OCI-LY3 (cell line): ENCODE data around the gene PRPF31.

Experiments used
- H2AFZ ChIP-seq: fragments of 200-600, 300-600 bp; shearing (Covaris generic); 2 replicates; pipeline ENCODE4 v1.6.0; 2014; ENCODE audit warnings: antibody characterized with exemption, low read depth, low read length
- H3K27ac ChIP-seq: fragments of 200-600, 300-600 bp; sonication (generic); 2 replicates; pipeline ENCODE4 v1.5.1; 2014; ENCODE audit warnings: mild to moderate bottlenecking, low read length, moderate library complexity, mixed read lengths
- H3K27me3 ChIP-seq: fragments of 200-600, 300-600 bp; sonication (generic); 2 replicates; pipeline ENCODE4 v1.6.1; 2014; ENCODE audit warnings: low read depth, low read length, mixed read lengths
- H3K36me3 ChIP-seq: fragments of 200-600, 300-600 bp; sonication (generic); replicated peaks from 2 replicates; pipeline ENCODE3; 2014; ENCODE audit warnings: low read depth, low read length, mixed read lengths
- H3K4me1 ChIP-seq: fragments of 300-600, 200-600 bp; sonication (generic); 2 replicates; pipeline ENCODE4 v1.6.1; 2014; ENCODE audit warnings: low read length, mixed read lengths
- H3K4me2 ChIP-seq: fragments of 200-600, 300-600 bp; sonication (generic); 2 replicates; pipeline ENCODE4 v1.6.1; 2014; ENCODE audit warnings: low read length, mixed read lengths
- H3K4me3 ChIP-seq: fragments of 300-600, 200-600 bp; sonication (generic); 2 replicates; pipeline ENCODE4 v1.5.1; 2014; ENCODE audit warnings: antibody characterized with exemption, mild to moderate bottlenecking, low read length, moderate library complexity
- H3K79me2 ChIP-seq: fragments of 300-600, 200-600 bp; shearing (Covaris generic); 2 replicates; pipeline ENCODE4 v1.6.1; 2014; ENCODE audit warnings: mild to moderate bottlenecking, low read length, mixed read lengths
- H3K9ac ChIP-seq: fragments of 300-600, 200-600 bp; shearing (Covaris generic); 2 replicates; pipeline ENCODE4 v1.6.0; 2014; ENCODE audit warnings: mild to moderate bottlenecking, low read length, moderate library complexity
- H3K9me3 ChIP-seq: fragments of 200-600, 300-600 bp; shearing (Covaris generic); 2 replicates; pipeline ENCODE4 v1.6.1; 2014; ENCODE audit warnings: low read length, mixed read lengths; ENCODE audit not compliant: insufficient read depth
- H4K20me1 ChIP-seq: fragments of 200-600, 300-600 bp; sonication (generic); 2 replicates; pipeline ENCODE4 v1.6.1; 2016; ENCODE audit warnings: low read length, mixed read lengths; ENCODE audit not compliant: insufficient read depth
- EZH2phosphoT487 ChIP-seq: fragments of 200-600 bp; shearing (Covaris generic); IDR thresholded peaks from 2 replicates; pipeline ENCODE4 v1.6.1; 2018; ENCODE audit warnings: antibody characterized with exemption, mixed run types, low read depth
- TF ChIP-seq, protein P1 (sequence below): fragments of 200-600, 300-600 bp; sonication (generic); IDR thresholded peaks from 2 replicates; pipeline ENCODE4 v1.5.1; 2014; ENCODE audit warnings: antibody characterized with exemption, low read length, low read depth

Gene PRPF31

GRCh38 chr19:54141356-54141755 is 25.8 kb downstream of the PRPF31 start:
- Histone ChIP-seq H3K27me3 (no peaks in the 10 kb centered on the region), H3K79me2 (peaks cover 54% of the 10 kb centered on the region), H3K4me1 (peaks cover 15% of the 10 kb centered on the region), H3K9me3 (no peaks in the 10 kb centered on the region), H3K9ac (no peak overlapping the region), H3K4me2 (no peak overlapping the region), H4K20me1 (peaks cover 42% of the 10 kb centered on the region), H3K36me3 (peaks cover 61% of the 10 kb centered on the region), H2AFZ (no peak overlapping the region), H3K27ac (no peak overlapping the region), H3K4me3 (no peak overlapping the region)
- no peak for TF ChIP-seq EZH2phosphoT487
- TF ChIP-seq, protein P1, sequence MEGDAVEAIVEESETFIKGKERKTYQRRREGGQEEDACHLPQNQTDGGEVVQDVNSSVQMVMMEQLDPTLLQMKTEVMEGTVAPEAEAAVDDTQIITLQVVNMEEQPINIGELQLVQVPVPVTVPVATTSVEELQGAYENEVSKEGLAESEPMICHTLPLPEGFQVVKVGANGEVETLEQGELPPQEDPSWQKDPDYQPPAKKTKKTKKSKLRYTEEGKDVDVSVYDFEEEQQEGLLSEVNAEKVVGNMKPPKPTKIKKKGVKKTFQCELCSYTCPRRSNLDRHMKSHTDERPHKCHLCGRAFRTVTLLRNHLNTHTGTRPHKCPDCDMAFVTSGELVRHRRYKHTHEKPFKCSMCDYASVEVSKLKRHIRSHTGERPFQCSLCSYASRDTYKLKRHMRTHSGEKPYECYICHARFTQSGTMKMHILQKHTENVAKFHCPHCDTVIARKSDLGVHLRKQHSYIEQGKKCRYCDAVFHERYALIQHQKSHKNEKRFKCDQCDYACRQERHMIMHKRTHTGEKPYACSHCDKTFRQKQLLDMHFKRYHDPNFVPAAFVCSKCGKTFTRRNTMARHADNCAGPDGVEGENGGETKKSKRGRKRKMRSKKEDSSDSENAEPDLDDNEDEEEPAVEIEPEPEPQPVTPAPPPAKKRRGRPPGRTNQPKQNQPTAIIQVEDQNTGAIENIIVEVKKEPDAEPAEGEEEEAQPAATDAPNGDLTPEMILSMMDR = no peak

- Histone ChIP-seq H3K79me2 (peaks cover 54% of the 10 kb centered on the region), H4K20me1 (peaks cover 42% of the 10 kb centered on the region)
Observed at GRCh38 chr19:54142166-54142780, 26.7 kb downstream of the PRPF31 start.

GRCh38 chr19:54145541-54146158 is 30.1 kb downstream of the PRPF31 start:
- H3K27ac ChIP-seq = no peak overlapping the region
- H3K9ac ChIP-seq = no peak overlapping the region
- H3K79me2 ChIP-seq = peaks cover 24% of the 10 kb centered on the region
- TF ChIP-seq, protein P1 = no peak
- no peak for TF ChIP-seq EZH2phosphoT487
- peaks cover 24% of the 10 kb centered on the region for H4K20me1 ChIP-seq
- no peak overlapping the region for H3K4me2 ChIP-seq
- peaks cover 79% of the 10 kb centered on the region for H3K36me3 ChIP-seq
- H3K9me3 ChIP-seq = no peaks in the 10 kb centered on the region
- no peak overlapping the region for H3K4me3 ChIP-seq
- no peak overlapping the region for H2AFZ ChIP-seq
- H3K27me3 ChIP-seq = no peaks in the 10 kb centered on the region
- H3K4me1 ChIP-seq = no peaks in the 10 kb centered on the region

More at GRCh38 chr19:54142166-54142780, 26.7 kb downstream of the PRPF31 start:
- H3K36me3 ChIP-seq = peaks cover 70% of the 10 kb centered on the region
- no peak overlapping the region for H3K4me2 ChIP-seq
- no peaks in the 10 kb centered on the region for H3K9me3 ChIP-seq
- TF ChIP-seq, protein P1 = no peak
- no peak for TF ChIP-seq EZH2phosphoT487
- H3K4me3 ChIP-seq = no peak overlapping the region
- no peak overlapping the region for H2AFZ ChIP-seq
- H3K27me3 ChIP-seq = no peaks in the 10 kb centered on the region
- no peak overlapping the region for H3K27ac ChIP-seq
- peaks cover 14% of the 10 kb centered on the region for H3K4me1 ChIP-seq
- H3K9ac ChIP-seq = no peak overlapping the region

DNA sequence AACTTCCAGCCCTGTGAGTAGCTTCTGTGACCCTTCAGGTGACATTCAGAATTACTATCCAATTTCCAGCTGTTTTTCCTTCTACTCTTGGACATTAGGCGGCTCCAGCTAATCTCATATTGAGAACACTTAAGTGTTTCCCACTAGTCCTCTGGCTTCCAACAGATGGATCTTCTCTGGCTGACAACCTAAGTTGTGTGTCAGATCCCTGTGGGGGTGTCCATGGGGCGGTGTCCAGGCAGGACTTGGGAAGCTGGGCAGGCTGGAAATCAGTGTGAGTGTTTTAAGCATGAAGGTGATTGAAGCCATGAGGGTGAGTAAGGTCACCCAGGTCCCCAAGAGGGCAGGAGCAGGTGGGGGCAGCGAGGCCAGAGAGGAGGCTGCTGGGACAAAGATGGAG is 32.1 kb downstream of the PRPF31 start:
- H3K4me3 ChIP-seq = no peak overlapping the region
- TF ChIP-seq EZH2phosphoT487 = no peak
- TF ChIP-seq, protein P1 = no peak
- H3K27me3 ChIP-seq = no peaks in the 10 kb centered on the region
- H3K36me3 ChIP-seq = peaks cover 87% of the 10 kb centered on the region
- H3K4me1 ChIP-seq = no peaks in the 10 kb centered on the region
- no peak overlapping the region for H3K27ac ChIP-seq
- H3K9ac ChIP-seq = no peak overlapping the region
- no peak overlapping the region for H2AFZ ChIP-seq
- H3K4me2 ChIP-seq = no peak overlapping the region
- peaks cover 3% of the 10 kb centered on the region for H3K79me2 ChIP-seq
- peaks cover 4% of the 10 kb centered on the region; the same call in 1 of the 2 replicates for H4K20me1 ChIP-seq
- H3K9me3 ChIP-seq = no peaks in the 10 kb centered on the region
